Measurements from ENCODE around the gene ZCCHC7.

GRCh38 chr9:37179576-37179975 lies 59.2 kb downstream of the ZCCHC7 start:
- TF ChIP-seq EZH2 (IDR thresholded peaks at IDR 0.05; ENCODE audit: borderline replicate concordance, low read depth, low read length, poor library complexity, severe bottlenecking) (no peak), CTCF (conservative IDR thresholded peaks at IDR 0.05; ENCODE audit: low read depth, low read length) (no peak)

Data from A673 (cell line).